ENCODE measurements around the gene KLHL24. TPM values are rescaled to one million over a fixed set of nuclear protein-coding genes. Genes with fewer than 3 reads are reported as not detected.
"Not testable (repeated sequence)": the region's sequence is repeated elsewhere in the genome, so short reads cannot be mapped to it uniquely, and the experiment has no call there.

The KLHL24 gene
- total RNA-seq, 4 donors from 2014 or later = 57.2 to 85.1 (median 66.7) TPM

DNA sequence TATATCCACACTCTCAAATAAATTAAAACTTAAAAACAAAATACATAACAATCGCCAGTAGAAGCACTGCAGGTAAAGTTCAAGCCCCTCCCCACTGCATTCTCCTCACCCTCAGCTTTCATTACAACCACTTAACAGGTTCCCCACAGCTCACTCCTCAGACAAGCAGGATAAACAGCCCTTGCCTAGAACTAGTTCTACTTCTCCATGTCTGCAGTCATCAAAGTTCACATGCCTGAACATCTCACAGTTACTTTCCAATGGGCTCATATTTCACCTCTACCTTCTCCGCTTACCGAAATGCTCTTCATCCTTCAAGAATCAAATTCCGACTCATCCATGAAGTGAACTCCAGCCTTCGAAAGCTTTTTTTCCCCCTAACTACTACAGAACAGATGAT is 66.3 kb downstream of the KLHL24 start:
- Histone ChIP-seq H3K4me1 (peaks cover 0 to 14% (median 2%) of the 10 kb centered on the region in 4 donors), H3K27ac (no peak overlapping the region), H3K36me3 (no peaks in the 10 kb centered on the region), H3K9me3 (no peaks in the 10 kb centered on the region), H3K4me3 (no peak overlapping the region), H3K27me3 (no peaks in the 10 kb centered on the region)
- TF ChIP-seq POLR2A (IDR thresholded peaks at IDR 0.05) = no peak
- no peak for TF ChIP-seq CTCF (IDR thresholded peaks at IDR 0.05)
- no peak for DNase-seq

DNA sequence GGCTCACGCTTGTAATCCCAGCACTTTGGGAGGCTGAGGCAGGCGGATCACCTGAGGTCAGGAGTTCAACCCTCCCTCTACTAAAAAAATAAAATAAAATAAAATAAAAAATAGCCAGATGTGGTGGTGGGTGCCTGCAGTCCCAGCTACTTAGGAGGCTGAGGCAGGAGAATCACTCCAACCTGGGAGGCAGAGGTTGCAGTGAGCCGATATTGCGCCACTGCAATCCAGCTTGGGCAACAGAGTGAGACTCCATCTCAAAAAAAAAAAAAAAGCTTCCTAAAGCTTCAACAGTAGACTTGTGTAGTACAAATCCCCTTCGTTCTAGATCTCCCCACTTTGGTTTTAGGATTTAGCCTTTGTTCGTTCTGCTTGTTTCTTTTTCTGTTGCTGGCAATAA is 68.5 kb downstream of the KLHL24 start:
- DNase-seq, H3K4me3 ChIP-seq, H3K9me3 ChIP-seq, H3K27me3 ChIP-seq, H3K4me1 ChIP-seq, H3K27ac ChIP-seq, H3K36me3 ChIP-seq: not testable (repeated sequence)

DNA sequence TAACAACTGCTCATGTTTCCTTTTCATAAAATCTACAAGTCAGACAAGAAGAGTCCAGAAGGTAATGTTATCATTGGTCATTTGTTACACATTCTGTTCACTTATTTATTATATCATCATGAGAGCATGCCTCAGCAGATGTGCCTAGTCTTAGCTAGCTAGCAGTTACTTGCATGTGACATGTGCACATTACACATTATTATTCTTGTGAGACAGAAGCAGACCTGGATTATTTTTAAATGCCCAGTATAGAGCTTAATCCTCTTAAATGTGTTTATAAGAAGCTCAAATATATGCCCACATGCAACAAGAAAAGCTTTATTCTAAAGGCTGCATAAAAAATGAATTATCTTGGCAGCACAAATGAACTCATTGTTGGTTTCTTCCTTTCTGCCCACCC is 74.8 kb downstream of the KLHL24 start:
- TF ChIP-seq CTCF (IDR thresholded peaks at IDR 0.05) = no peak
- TF ChIP-seq POLR2A (IDR thresholded peaks at IDR 0.05) = no peak
- no peaks in the 10 kb centered on the region for H3K4me1 ChIP-seq
- no peaks in the 10 kb centered on the region for H3K9me3 ChIP-seq
- H3K27ac ChIP-seq = no peak overlapping the region
- H3K36me3 ChIP-seq = no peaks in the 10 kb centered on the region
- H3K4me3 ChIP-seq = no peak overlapping the region
- no peak for DNase-seq
- H3K27me3 ChIP-seq = no peaks in the 10 kb centered on the region

GRCh38 chr3:183711516-183711915 is 76.1 kb downstream of the KLHL24 start:
- DNase-seq = no peak
- Histone ChIP-seq H3K4me3 (no peak overlapping the region), H3K27ac (no peak overlapping the region), H3K36me3 (peaks cover 0 to 8% (median 0%) of the 10 kb centered on the region in 3 donors), H3K4me1 (no peaks in the 10 kb centered on the region), H3K27me3 (no peaks in the 10 kb centered on the region), H3K9me3 (no peaks in the 10 kb centered on the region)
- TF ChIP-seq POLR2A (IDR thresholded peaks at IDR 0.05) (no peak), CTCF (IDR thresholded peaks at IDR 0.05) (no peak)

DNA sequence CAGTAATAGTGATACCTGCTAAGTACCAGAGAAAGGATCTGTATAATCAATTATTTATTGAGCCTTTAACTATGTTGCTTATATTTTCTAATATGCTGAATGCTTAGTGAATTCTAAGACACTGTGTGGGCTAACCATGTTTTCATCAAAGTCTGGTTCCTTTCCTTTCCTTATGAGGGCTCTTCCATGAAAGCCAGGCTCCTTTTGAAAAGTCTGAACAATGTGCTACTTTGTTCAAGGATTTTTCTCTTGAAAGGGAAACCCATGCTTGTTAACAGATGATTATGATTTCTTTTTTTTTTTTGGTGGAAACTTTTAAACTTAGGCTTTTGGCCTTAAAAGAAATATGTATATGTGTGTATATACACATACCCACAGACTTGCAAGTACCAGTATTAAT is 79.2 kb downstream of the KLHL24 start:
- no peak overlapping the region for H3K27ac ChIP-seq
- no peaks in the 10 kb centered on the region for H3K27me3 ChIP-seq
- H3K4me3 ChIP-seq = no peak overlapping the region
- H3K4me1 ChIP-seq = no peaks in the 10 kb centered on the region
- no peaks in the 10 kb centered on the region for H3K9me3 ChIP-seq
- DNase-seq = no peak
- TF ChIP-seq CTCF (IDR thresholded peaks at IDR 0.05) (no peak), POLR2A (IDR thresholded peaks at IDR 0.05) (no peak)
- peaks cover 0 to 24% (median 0%) of the 10 kb centered on the region in 3 donors for H3K36me3 ChIP-seq

GRCh38 chr3:183718012-183718411 is 82.6 kb downstream of the KLHL24 start:
- Histone ChIP-seq H3K9me3 (no peaks in the 10 kb centered on the region), H3K27ac (no peak overlapping the region), H3K4me1 (no peaks in the 10 kb centered on the region), H3K36me3 (peaks cover 0 to 38% (median 0%) of the 10 kb centered on the region in 3 donors), H3K27me3 (no peaks in the 10 kb centered on the region), H3K4me3 (no peak overlapping the region)
- DNase-seq = no peak
- TF ChIP-seq CTCF (IDR thresholded peaks at IDR 0.05) (no peak), POLR2A (IDR thresholded peaks at IDR 0.05) (no peak)
